T-cell (primary cell): Measurements from ENCODE around the gene AP4S1. TPM values are rescaled to one million over a fixed set of nuclear protein-coding genes. Genes with fewer than 3 reads are reported as not detected.
"Not testable (repeated sequence)": the region's sequence is repeated elsewhere in the genome, so short reads cannot be mapped to it uniquely, and the experiment has no call there.

Experiments
- ATAC-seq, 4 experiments: fragments of 200-7000 bp in 3 of 4; fragments of 150-1000 bp in 1 of 4; cut with Tn5 transposase; replicated peaks in 1 of 4; 1 replicate in 3 of 4; 2 replicates in 1 of 4; pipeline ENCODE4 v1.10.0; 2021; ENCODE audit warnings: moderate library complexity in 3 of 4, mild to moderate bottlenecking in 2 of 4, moderate number of reproducible peaks in 1 of 4
- CTCF ChIA-PET, 2 donors: fragments of 300-600 bp; sonication (Branson Sonifier 250); formaldehyde crosslinking; loops; one replicate each; lab custom pipeline; 2022; ENCODE audit warnings: antibody characterized with exemption in 2 of 2; lab: Charles Lee
- POLR2A ChIA-PET, 2 donors: fragments of 300-600 bp; sonication (Branson Sonifier 250); formaldehyde crosslinking; loops; one replicate each; lab custom pipeline; 2022; ENCODE audit warnings: antibody characterized with exemption in 2 of 2; lab: Charles Lee
- DNase-seq, 35 experiments: peaks; one replicate each; pipeline versions ENCODE4 v3.0.0 to v3.0.0-alpha.2; 2013 to 2023
- H3K27ac ChIP-seq: one replicate; pipeline ENCODE4 v1.5.1; 2013; ENCODE audit warnings: low read length
- H3K27me3 ChIP-seq, 2 experiments: replicated peaks in 1 of 2; 1 replicate in 1 of 2; 2 replicates in 1 of 2; pipeline versions ENCODE4 v1.6.1 to v1.7.0; 2013; ENCODE audit warnings: low read length in 1 of 2, mixed read lengths in 1 of 2; ENCODE audit not compliant: control insufficient read depth in 2 of 2, insufficient read depth in 2 of 2; ENCODE audit errors: extremely low read depth in 1 of 2
- H3K36me3 ChIP-seq, 2 donors: 1 replicate in 1 of 2; 2 replicates in 1 of 2; pipeline versions ENCODE4 v1.6.1 to v1.7.0; 2013; ENCODE audit warnings: low read length in 1 of 2; ENCODE audit not compliant: control insufficient read depth in 2 of 2, insufficient read depth in 1 of 2; ENCODE audit errors: extremely low read depth in 1 of 2
- H3K4me1 ChIP-seq, 2 experiments: 1 replicate in 1 of 2; 2 replicates in 1 of 2; pipeline versions ENCODE4 v1.6.1 to v1.7.0; 2013; ENCODE audit warnings: low read length in 2 of 2, mixed read lengths in 1 of 2; ENCODE audit not compliant: insufficient read depth in 2 of 2, control insufficient read depth in 1 of 2; ENCODE audit errors: extremely low read depth in 1 of 2
- H3K4me3 ChIP-seq, 2 donors: 1 replicate in 1 of 2; 2 replicates in 1 of 2; pipeline versions ENCODE4 v1.5.1 to v1.7.0; 2013; ENCODE audit warnings: mild to moderate bottlenecking in 2 of 2, low read length in 1 of 2, moderate library complexity in 1 of 2; ENCODE audit not compliant: control insufficient read depth in 1 of 2; ENCODE audit errors: extremely low read depth in 1 of 2
- H3K9me3 ChIP-seq: 2 replicates; pipeline ENCODE4 v1.7.0; 2013
- H3K27ac Mint-ChIP-seq, 2 donors: one replicate each; pipeline ENCODE4 v1.8.0; 2020 to 2021; ENCODE audit warnings: mild to moderate bottlenecking in 2 of 2, mixed read lengths in 2 of 2
- H3K27me3 Mint-ChIP-seq, 2 donors: one replicate each; pipeline ENCODE4 v1.8.0; 2021 to 2022; ENCODE audit warnings: mixed read lengths in 2 of 2
- H3K36me3 Mint-ChIP-seq: one replicate; pipeline ENCODE4 v1.8.0; 2021; ENCODE audit warnings: mixed read lengths
- H3K4me1 Mint-ChIP-seq, 3 donors: one replicate each; pipeline ENCODE4 v1.8.0; 2020 to 2022; ENCODE audit warnings: mixed read lengths in 3 of 3, mild to moderate bottlenecking in 1 of 3
- H3K4me3 Mint-ChIP-seq, 3 donors: one replicate each; pipeline ENCODE4 v1.8.0; 2020 to 2022; ENCODE audit warnings: mild to moderate bottlenecking in 3 of 3, mixed read lengths in 3 of 3, moderate library complexity in 3 of 3
- H3K9me3 Mint-ChIP-seq, 3 donors: one replicate each; pipeline ENCODE4 v1.8.0; 2020 to 2022; ENCODE audit warnings: mixed read lengths in 3 of 3
- WGBS: methylation state at CpG from one replicate; pipeline ENCODE4 v1.1.5; 2013; ENCODE audit warnings: missing lambda C conversion rate; ENCODE audit not compliant: insufficient coverage; 5-methylcytosine and 5-hydroxymethylcytosine counted together
- total RNA-seq, 35 experiments: library from RNA in 6 of 35; stranded (reverse) in 6 of 35; fragments of 120-200 nt in 1 of 35; gene quantifications; one replicate each; pipeline versions ENCODE4 v1.2.1 to v1.2.4 and lab custom pipeline; 2013 to 2026

The AP4S1 gene
- total RNA-seq, 5 donors from 2014 or later (not counting 1 experiment from before 2014, with no cell fraction given), result 12.7 to 16.5 (median 14.7) TPM

DNA sequence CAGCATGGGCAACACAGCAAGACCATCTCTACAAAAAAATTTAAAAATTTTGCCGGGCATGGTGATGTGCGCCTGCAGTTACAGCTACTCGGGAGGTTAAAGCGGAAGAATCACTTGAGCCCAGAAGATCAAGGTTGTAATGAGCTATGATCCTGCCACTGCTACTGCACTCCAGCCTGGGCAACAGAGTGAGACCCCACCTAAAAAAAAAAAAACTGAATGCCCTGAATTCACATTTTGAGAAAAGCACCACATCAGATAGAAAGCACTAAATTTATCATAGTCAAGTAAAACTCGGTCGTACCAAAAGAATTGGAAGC, 24.1 kb upstream of the AP4S1 start:
- Histone ChIP-seq H3K36me3 (peaks cover 0 to 13% of the 10 kb centered on the region in 2 donors), H3K27ac (no peak overlapping the region), H3K4me3 (no peak overlapping the region), H3K27me3 (no peaks in the 10 kb centered on the region), H3K9me3 (peaks cover 3% of the 10 kb centered on the region), H3K4me1 (no peaks in the 10 kb centered on the region)
- no peak for ATAC-seq
- H3K4me3 Mint-ChIP-seq, result no peak overlapping the region
- POLR2A ChIA-PET, result interaction anchor here in 1 of 2 donors (0.7 kb wide), 1 partner anchor 22 kb away, joined by 9 read pairs; no protein-coding TSS in a partner anchor
- peaks cover 2 to 19% (median 5%) of the 10 kb centered on the region in 3 donors for H3K9me3 Mint-ChIP-seq
- peaks cover 55% of the 10 kb centered on the region for H3K36me3 Mint-ChIP-seq
- 96% methylated on average over 6 of the region's 6 CpGs for WGBS
- CTCF ChIA-PET, result interaction anchor here in 1 of 2 donors (0.6 kb wide), 1 partner anchor 8 kb away, joined by 3 read pairs; no protein-coding TSS in a partner anchor
- DNase-seq, result no peak
- H3K27me3 Mint-ChIP-seq, result no peaks in the 10 kb centered on the region
- no peak overlapping the region for H3K27ac Mint-ChIP-seq
- peaks cover 28 to 40% (median 34%) of the 10 kb centered on the region in 3 donors for H3K4me1 Mint-ChIP-seq

DNA sequence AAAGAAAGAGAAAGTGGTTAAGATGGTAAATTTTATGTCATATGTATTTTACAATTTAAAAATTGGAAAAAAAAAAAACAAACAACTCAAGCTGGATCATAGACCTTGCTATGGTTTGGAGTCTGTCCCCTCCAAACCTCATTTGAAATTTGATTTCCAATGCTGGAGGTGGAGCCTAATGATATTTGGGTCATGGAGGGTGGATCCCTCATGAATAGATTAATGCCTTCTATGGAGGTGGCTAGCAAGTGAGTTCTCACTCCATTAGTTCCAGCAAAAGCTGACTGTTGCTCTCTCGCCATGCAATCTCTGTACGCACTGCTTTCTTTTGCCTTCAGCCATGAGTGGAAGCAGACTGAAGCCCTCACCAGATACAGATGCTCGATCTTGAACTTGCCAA, 22.2 kb upstream of the AP4S1 start:
- H3K4me1 ChIP-seq, result no peaks in the 10 kb centered on the region
- H3K27ac ChIP-seq, result no peak overlapping the region
- ChIA-PET CTCF (no interaction called here), POLR2A (interaction anchor here in 1 of 2 donors (0.6 kb wide), 1 partner anchor 10 kb away, joined by 4 read pairs; no protein-coding TSS in a partner anchor)
- DNase-seq, result no peak
- no peaks in the 10 kb centered on the region for H3K27me3 ChIP-seq
- peaks cover 2 to 10% (median 5%) of the 10 kb centered on the region in 3 donors for H3K9me3 Mint-ChIP-seq
- H3K27me3 Mint-ChIP-seq, result no peaks in the 10 kb centered on the region
- no peak overlapping the region for H3K27ac Mint-ChIP-seq
- H3K4me1 Mint-ChIP-seq, result peaks cover 24 to 33% (median 27%) of the 10 kb centered on the region in 3 donors
- peaks cover 3% of the 10 kb centered on the region for H3K9me3 ChIP-seq
- no peak overlapping the region for H3K4me3 ChIP-seq
- H3K36me3 Mint-ChIP-seq, result peaks cover 45% of the 10 kb centered on the region
- H3K4me3 Mint-ChIP-seq, result no peak overlapping the region
- H3K36me3 ChIP-seq, result peaks cover 0 to 11% of the 10 kb centered on the region in 2 donors
- 100% methylated on average over 2 of the region's 3 CpGs for WGBS
- ATAC-seq, result no peak

DNA sequence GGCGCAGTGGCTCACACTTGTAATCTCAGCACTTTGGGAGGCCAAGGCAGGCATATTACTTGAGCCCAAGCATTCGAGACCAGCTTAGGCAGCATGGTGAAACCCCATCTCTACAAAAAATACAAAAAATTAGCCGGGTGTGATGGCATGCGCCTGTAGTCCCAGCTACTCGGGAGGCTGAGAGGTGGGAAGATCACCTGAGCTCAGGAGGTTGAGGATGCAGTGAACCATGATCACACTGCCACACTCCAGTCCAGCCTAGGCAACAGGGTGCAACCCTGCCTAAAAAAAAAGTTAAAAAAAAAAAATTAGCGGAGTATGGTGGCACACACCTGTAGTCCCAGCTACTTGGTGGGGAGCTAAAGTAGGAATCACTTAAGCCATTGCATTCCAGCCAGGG, 21.4 kb upstream of the AP4S1 start:
- CTCF ChIA-PET, result interaction anchor here in 1 of 2 donors (0.7 kb wide), 1 partner anchor 8 kb away, joined by 4 read pairs; no protein-coding TSS in a partner anchor
- not testable (repeated sequence) for H3K4me3 Mint-ChIP-seq
- 100% methylated on average over 5 of the region's 6 CpGs for WGBS

DNA sequence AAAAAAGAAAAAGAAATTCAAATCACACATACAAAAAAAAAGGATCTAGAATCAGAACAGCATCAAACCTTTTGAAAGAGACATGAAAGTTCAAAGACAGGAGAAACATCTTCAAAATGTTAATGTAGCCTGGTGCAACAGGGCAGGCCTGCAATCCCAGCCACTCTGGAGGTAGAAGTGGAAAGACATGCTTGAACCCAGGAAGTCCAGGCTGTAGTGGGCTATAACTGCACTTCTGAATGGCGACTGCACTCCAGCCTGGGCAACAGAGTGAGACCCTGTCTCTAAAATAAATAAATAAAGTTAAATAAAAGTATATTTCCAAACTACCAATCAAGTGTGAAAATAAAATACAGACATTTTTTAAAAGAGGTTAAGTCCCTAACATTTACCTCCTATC, 18.7 kb upstream of the AP4S1 start:
- WGBS, result no CpG with 5 or more reads among the region's 1 CpG
- Mint-ChIP-seq H3K27me3 (no peaks in the 10 kb centered on the region), H3K4me1 (peaks cover 9 to 22% (median 13%) of the 10 kb centered on the region in 3 donors), H3K4me3 (no peak overlapping the region), H3K27ac (peak overlapping the region in 1 of 2 donors; percentile 66), H3K36me3 (peaks cover 15% of the 10 kb centered on the region), H3K9me3 (no peaks in the 10 kb centered on the region)
- Histone ChIP-seq H3K27me3 (no peaks in the 10 kb centered on the region), H3K4me1 (no peaks in the 10 kb centered on the region), H3K36me3 (peaks cover 0 to 10% of the 10 kb centered on the region in 2 donors), H3K4me3 (no peak overlapping the region), H3K9me3 (no peaks in the 10 kb centered on the region), H3K27ac (no peak overlapping the region)
- no peak for ATAC-seq
- no peak for DNase-seq
- ChIA-PET CTCF (interaction anchor here in 1 of 2 donors (1.9 kb wide), 1 partner anchor 12 kb away, joined by 5 read pairs; no protein-coding TSS in a partner anchor), POLR2A (no interaction called here)

More for the DNA sequence above, 21.4 kb upstream of the AP4S1 start:
- H3K27ac ChIP-seq, H3K27me3 ChIP-seq, H3K9me3 Mint-ChIP-seq, H3K4me1 ChIP-seq, H3K27me3 Mint-ChIP-seq, H3K27ac Mint-ChIP-seq, H3K9me3 ChIP-seq, H3K36me3 ChIP-seq, H3K4me3 ChIP-seq, DNase-seq, ATAC-seq: not testable (repeated sequence)
- POLR2A ChIA-PET, result interaction anchor here in 1 of 2 donors (0.6 kb wide), 1 partner anchor 11 kb away, joined by 4 read pairs; no protein-coding TSS in a partner anchor
- H3K36me3 Mint-ChIP-seq, result peaks cover 38% of the 10 kb centered on the region
- H3K4me1 Mint-ChIP-seq, result peaks cover 24 to 29% (median 27%) of the 10 kb centered on the region in 3 donors

DNA sequence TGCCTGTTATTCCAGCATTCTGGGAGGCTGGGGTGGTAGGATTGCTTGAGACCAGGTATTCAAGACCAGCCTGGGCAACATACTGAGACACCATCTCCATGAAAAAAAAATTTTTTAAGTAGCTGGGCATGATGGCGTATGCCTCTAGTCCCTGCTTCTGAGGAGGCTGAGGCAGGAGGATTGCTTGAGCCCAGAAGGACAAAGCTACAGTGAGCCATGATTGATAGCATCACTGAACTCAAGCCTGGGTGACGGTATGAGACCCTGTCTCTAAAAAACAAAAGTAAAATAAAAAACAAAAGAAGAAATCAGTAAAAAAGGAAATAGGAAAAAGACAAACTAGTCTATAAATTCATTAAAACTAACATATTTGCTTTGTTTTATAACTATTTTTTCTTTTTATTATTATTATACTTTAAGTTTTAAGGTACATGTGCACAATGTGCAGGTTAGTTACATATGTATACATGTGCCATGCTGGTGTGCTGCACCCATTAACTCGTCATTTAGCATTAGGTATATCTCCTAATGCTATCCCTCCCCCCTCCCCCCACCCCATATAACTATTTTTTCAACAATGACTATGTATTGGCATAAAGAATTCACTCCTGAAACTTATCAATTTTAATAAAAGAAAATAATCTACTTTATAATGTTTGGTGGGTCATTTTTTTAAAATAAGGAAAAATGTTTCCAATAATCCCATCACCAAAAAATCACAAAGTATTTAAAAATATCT, 15.4 kb upstream of the AP4S1 start:
- H3K4me1 ChIP-seq, result no peaks in the 10 kb centered on the region
- POLR2A ChIA-PET, result interaction anchor here in 1 of 2 donors (0.6 kb wide), 1 partner anchor 22 kb away, joined by 3 read pairs; no protein-coding TSS in a partner anchor
- WGBS, result 80% methylated on average over 1 of the region's 3 CpGs
- Mint-ChIP-seq H3K4me3 (no peak overlapping the region), H3K4me1 (peaks cover 13 to 24% (median 17%) of the 10 kb centered on the region in 3 donors), H3K36me3 (peaks cover 17% of the 10 kb centered on the region), H3K27ac (no peak overlapping the region), H3K27me3 (no peaks in the 10 kb centered on the region), H3K9me3 (no peaks in the 10 kb centered on the region)
- ATAC-seq, result no peak
- peaks cover 2 to 10% of the 10 kb centered on the region in 2 donors for H3K36me3 ChIP-seq
- no peaks in the 10 kb centered on the region for H3K9me3 ChIP-seq
- no peak overlapping the region for H3K4me3 ChIP-seq
- H3K27me3 ChIP-seq, result no peaks in the 10 kb centered on the region
- CTCF ChIA-PET, result interaction anchor here in 1 of 2 donors (0.7 kb wide), 1 partner anchor 9 kb away, joined by 3 read pairs; no protein-coding TSS in a partner anchor
- DNase-seq, result no peak
- no peak overlapping the region for H3K27ac ChIP-seq

DNA sequence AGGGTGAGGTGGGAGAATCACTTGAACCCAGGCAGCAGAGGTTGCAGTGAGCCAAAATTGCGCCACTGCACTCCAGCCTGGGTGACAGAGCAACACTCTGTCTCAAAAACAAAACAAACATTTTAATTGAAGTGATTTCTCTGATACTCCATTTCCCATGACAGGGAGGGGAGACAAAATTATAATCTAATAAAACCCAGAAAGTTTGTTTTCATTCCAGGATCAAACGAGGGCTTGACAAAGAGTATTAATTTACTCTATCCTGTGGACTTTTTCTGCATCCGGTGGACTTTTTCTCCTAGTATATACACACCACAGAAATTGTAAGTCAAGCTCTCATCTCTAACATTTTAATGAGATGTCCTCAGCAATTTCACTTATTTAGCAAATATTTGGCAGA, 14.5 kb upstream of the AP4S1 start:
- Mint-ChIP-seq H3K4me1 (peaks cover 21 to 28% (median 25%) of the 10 kb centered on the region in 3 donors), H3K4me3 (no peak overlapping the region), H3K27ac (no peak overlapping the region), H3K36me3 (peaks cover 14% of the 10 kb centered on the region), H3K27me3 (no peaks in the 10 kb centered on the region), H3K9me3 (no peaks in the 10 kb centered on the region)
- H3K36me3 ChIP-seq, result peaks cover 2 to 10% of the 10 kb centered on the region in 2 donors
- CTCF ChIA-PET, result no interaction called here
- POLR2A ChIA-PET, result interaction anchor here in 1 of 2 donors (0.6 kb wide), 1 partner anchor 23 kb away, joined by 3 read pairs; no protein-coding TSS in a partner anchor
- no peak overlapping the region for H3K4me3 ChIP-seq
- H3K27me3 ChIP-seq, result no peaks in the 10 kb centered on the region
- no peak for DNase-seq
- H3K4me1 ChIP-seq, result no peaks in the 10 kb centered on the region
- no peak overlapping the region for H3K27ac ChIP-seq
- 100% methylated on average over 2 of the region's 3 CpGs for WGBS
- no peaks in the 10 kb centered on the region for H3K9me3 ChIP-seq
- ATAC-seq, result no peak
